DND-41 (cell line): Measurements from ENCODE around the gene LRRC10.

Experiments used
- ATAC-seq: fragments of 200-7000 bp; cut with Tn5 transposase; 3 replicates; pipeline ENCODE4 v1.9.1; 2021; ENCODE audit warnings: low read depth; ENCODE audit not compliant: insufficient read depth
- DNase-seq: peaks from one replicate; pipeline ENCODE4 v3.0.0-alpha.2; 2020
- H2AFZ ChIP-seq: 2 replicates; pipeline ENCODE4 v1.6.0; 2012; ENCODE audit warnings: low read depth, low read length
- H3K27ac ChIP-seq: 2 replicates; pipeline ENCODE4 v1.5.1; 2012; ENCODE audit warnings: low read length, inconsistent platforms
- H3K27me3 ChIP-seq: fragments of 200-600 bp; sonication (generic); 2 replicates; pipeline ENCODE4 v1.6.0; 2012; ENCODE audit warnings: low read length, mild to moderate bottlenecking, inconsistent platforms; ENCODE audit not compliant: insufficient read depth, poor library complexity
- H3K36me3 ChIP-seq: 2 replicates; pipeline ENCODE4 v1.5.1; 2012; ENCODE audit warnings: low read length, inconsistent platforms; ENCODE audit not compliant: insufficient read depth
- H3K4me1 ChIP-seq: 2 replicates; pipeline ENCODE4 v1.5.1; 2012; ENCODE audit warnings: mild to moderate bottlenecking, low read length; ENCODE audit not compliant: insufficient read depth
- H3K4me2 ChIP-seq: 2 replicates; pipeline ENCODE4 v1.6.0; 2012; ENCODE audit warnings: mild to moderate bottlenecking, moderate library complexity, low read length, inconsistent platforms; ENCODE audit not compliant: insufficient read depth
- H3K4me3 ChIP-seq, 2 experiments: fragments of 200-600 bp in 1 of 2; shearing (Covaris generic) in 1 of 2; 2 replicates each; pipeline ENCODE4 v1.5.1; 2012 to 2016; ENCODE audit warnings: inconsistent platforms in 2 of 2, low read length in 2 of 2, mild to moderate bottlenecking in 2 of 2, low read depth in 1 of 2, moderate library complexity in 1 of 2
- H3K79me2 ChIP-seq: 2 replicates; pipeline ENCODE4 v1.6.0; 2012; ENCODE audit warnings: low read length, inconsistent platforms; ENCODE audit not compliant: insufficient read depth
- H3K9ac ChIP-seq: 2 replicates; pipeline ENCODE4 v1.6.0; 2012; ENCODE audit warnings: low read depth, mild to moderate bottlenecking, inconsistent platforms, low read length, moderate library complexity
- H3K9me3 ChIP-seq: 2 replicates; pipeline ENCODE4 v1.5.1; 2012; ENCODE audit warnings: low read length, moderate library complexity, mild to moderate bottlenecking, inconsistent platforms; ENCODE audit not compliant: insufficient read depth, severe bottlenecking
- H4K20me1 ChIP-seq: 2 replicates; pipeline ENCODE4 v1.6.0; 2012; ENCODE audit warnings: low read length; ENCODE audit not compliant: insufficient read depth
- CTCF ChIP-seq: IDR thresholded peaks from 2 replicates; pipeline ENCODE4 v1.5.1; 2012; ENCODE audit warnings: borderline replicate concordance, low read length, moderate library complexity, mild to moderate bottlenecking; ENCODE audit not compliant: poor library complexity, severe bottlenecking; ENCODE audit errors: extremely low read depth
- EZH2 ChIP-seq: IDR thresholded peaks from 3 replicates; pipeline ENCODE4 v1.6.1; 2012; ENCODE audit warnings: borderline replicate concordance, low read depth, mild to moderate bottlenecking, moderate library complexity, low read length, inconsistent platforms; ENCODE audit not compliant: severe bottlenecking

The LRRC10 gene

GRCh38 chr12:69602954-69603353, 7.8 kb downstream of the LRRC10 start:
- DNase-seq (no peak), ATAC-seq (peak; percentile 61)
- Histone ChIP-seq H3K27me3 (no peaks in the 10 kb centered on the region), H3K27ac (no peak overlapping the region), H3K79me2 (no peaks in the 10 kb centered on the region), H3K9me3 (no peaks in the 10 kb centered on the region), H3K9ac (no peak overlapping the region), H2AFZ (no peak overlapping the region), H3K4me1 (no peaks in the 10 kb centered on the region), H3K36me3 (peaks cover 54% of the 10 kb centered on the region), H4K20me1 (peaks cover 9% of the 10 kb centered on the region; the same call in 1 of the 2 replicates), H3K4me3 (no peak overlapping the region), H3K4me2 (no peak overlapping the region)
- TF ChIP-seq CTCF (no peak), EZH2 (no peak)

DNA sequence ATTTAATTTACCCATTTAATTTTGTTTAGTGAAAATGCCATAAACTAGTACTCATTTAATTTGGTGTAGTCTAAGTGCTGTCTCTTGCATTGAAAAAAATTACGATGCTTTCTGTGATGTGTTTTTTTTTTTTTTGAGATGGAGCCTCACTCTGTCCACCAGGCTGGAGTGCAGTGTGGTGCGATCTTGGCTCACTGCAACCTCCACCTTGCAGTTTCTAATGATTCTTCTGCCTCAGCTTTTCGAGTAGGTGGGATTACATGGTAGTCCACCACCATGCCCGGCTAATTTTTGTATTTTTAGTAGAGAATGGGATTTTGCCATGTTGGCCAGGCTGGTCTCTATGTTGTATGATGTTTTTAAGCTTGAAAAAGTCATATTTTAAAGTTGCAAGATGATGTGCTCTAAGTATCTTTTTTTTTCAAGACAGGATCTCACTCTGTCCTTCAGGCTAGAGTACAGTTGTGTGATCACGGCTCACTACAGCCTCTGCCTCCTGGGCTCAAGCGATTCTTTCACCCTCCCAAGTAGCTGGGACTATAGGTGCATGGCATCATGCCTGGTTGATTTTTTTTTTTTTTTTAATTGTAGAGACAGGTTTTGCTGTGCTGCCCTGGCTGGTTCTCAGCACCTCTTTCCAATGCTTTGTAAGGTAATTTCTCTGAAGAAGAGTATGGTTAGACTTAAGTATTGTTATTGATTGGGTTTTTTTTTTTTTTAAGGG, 8.6 kb downstream of the LRRC10 start:
- no peak overlapping the region for H2AFZ ChIP-seq
- peak; percentile 6; the same call in 1 of the 3 replicates for ATAC-seq
- H3K27me3 ChIP-seq = no peaks in the 10 kb centered on the region
- no peaks in the 10 kb centered on the region for H3K9me3 ChIP-seq
- DNase-seq = no peak
- no peak overlapping the region for H3K4me2 ChIP-seq
- peaks cover 63% of the 10 kb centered on the region for H3K36me3 ChIP-seq
- H3K9ac ChIP-seq = no peak overlapping the region
- H3K4me1 ChIP-seq = no peaks in the 10 kb centered on the region
- no peak overlapping the region for H3K4me3 ChIP-seq
- peaks cover 13% of the 10 kb centered on the region; the same call in 1 of the 2 replicates for H4K20me1 ChIP-seq
- no peaks in the 10 kb centered on the region for H3K79me2 ChIP-seq
- TF ChIP-seq CTCF = no peak
- no peak for TF ChIP-seq EZH2
- H3K27ac ChIP-seq = no peak overlapping the region

DNA sequence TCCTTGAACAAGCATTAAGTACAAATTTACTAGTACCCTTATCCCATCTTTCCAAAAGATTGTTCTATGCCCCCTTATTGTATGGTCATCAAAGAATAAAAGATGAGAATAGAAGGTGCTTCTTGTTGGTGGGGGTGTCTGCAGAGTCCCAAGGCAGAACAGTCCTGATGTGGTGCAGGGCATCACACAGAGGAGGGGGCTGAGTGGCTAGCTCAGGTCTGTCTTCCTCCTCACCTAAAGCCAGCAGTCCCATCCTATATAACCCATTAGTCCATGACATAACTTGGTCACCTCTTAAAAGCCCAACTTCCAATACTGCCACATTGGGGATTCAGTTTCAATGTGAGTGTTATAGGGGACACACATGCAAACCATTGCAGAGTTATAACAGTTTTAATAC, 9.9 kb downstream of the LRRC10 start:
- Histone ChIP-seq H3K79me2 (peaks cover 2% of the 10 kb centered on the region; the same call in 1 of the 2 replicates), H2AFZ (no peak overlapping the region), H3K4me3 (no peak overlapping the region), H3K9ac (no peak overlapping the region), H3K36me3 (peaks cover 76% of the 10 kb centered on the region), H4K20me1 (peaks cover 18% of the 10 kb centered on the region; the same call in 1 of the 2 replicates), H3K27ac (no peak overlapping the region), H3K27me3 (no peaks in the 10 kb centered on the region), H3K4me2 (no peak overlapping the region), H3K4me1 (no peaks in the 10 kb centered on the region), H3K9me3 (no peaks in the 10 kb centered on the region)
- TF ChIP-seq EZH2 (no peak), CTCF (no peak)
- no peak for ATAC-seq
- no peak for DNase-seq
